HG03558 (cell line): ENCODE data around the gene ATP10D.

Experiments used
- ATAC-seq: cut with Tn5 transposase; IDR thresholded peaks from one replicate; pipeline ENCODE4 v1.9.1; 2021; ENCODE audit warnings: moderate number of reproducible peaks; ENCODE audit not compliant: unreplicated experiment; ENCODE audit errors: extremely low read depth

ATP10D gene

DNA sequence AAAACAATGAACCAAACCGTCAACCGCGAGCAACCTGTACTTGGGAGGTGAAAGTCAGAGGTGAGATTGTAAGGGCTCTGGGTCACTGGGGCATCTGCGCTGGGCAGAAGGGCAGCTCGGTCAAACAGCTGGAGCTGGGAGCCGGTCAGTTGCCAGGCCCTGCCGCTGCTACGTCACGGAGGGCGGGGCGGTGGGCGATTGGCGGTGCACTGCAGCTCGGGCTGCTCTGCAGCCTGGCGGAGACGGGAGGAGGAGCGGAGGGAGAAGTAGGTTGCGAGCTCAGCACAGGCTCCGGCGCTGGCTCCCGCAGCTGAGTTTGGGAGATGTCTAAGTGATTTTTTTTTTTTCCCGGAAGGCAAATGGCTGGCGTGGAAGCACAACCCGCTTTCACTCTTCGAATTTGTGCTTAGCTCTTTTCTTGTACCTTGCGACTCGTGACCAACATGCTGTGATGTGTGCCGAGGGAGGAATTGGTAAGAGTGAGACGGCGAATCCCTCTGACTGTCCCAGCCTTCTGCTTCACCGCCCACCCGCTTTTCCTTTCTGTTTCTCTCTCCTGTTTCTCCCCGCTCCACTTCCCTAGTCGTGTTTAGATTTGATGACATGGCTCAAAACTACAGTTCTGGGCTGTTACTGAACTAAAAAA lies at the start of gene ATP10D:
ATP10D (plus strand) TSS at position 229 of the 646 bp plus-strand sequence. CDS start 27,266 bp downstream, outside the sequence.
- ATAC-seq = peak; percentile 97

DNA sequence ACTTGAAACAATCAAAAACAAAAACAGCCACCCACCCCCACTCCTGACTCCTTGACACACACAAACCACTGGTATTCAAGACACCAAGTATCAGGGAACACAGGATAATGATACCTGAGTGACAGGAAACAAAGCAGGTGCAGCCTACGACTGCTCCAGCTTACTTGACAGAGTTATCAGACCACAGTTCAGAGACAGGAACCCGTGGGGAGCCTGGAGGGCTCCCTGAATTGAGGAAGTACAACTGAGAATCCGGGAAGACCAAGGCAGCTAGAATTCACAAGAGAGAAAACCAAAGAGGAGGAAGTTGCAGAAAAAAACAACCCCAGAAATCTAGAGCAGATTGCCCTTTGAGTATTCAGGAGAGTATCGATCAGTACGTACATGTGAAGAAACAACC lies 42.1 kb upstream of the ATP10D start:
- no peak for ATAC-seq

DNA sequence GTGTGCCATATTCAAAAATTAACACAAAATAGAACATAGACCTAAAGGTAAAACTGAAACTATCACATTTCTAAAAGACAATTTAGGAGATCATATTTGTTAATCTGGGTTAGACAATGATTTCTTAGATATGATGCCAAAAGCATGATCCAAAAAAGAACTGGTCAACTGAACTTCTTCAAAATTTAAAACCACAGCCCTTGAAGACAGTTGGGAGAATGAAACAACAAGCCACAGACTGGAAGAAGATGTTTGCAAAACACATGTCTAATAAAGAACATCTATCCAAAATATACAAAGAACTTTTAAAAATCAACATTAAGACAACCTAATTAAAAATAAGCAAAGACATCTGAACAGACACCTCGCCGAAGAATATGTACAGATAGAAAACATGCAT lies 41.0 kb upstream of the ATP10D start:
- no peak for ATAC-seq

DNA sequence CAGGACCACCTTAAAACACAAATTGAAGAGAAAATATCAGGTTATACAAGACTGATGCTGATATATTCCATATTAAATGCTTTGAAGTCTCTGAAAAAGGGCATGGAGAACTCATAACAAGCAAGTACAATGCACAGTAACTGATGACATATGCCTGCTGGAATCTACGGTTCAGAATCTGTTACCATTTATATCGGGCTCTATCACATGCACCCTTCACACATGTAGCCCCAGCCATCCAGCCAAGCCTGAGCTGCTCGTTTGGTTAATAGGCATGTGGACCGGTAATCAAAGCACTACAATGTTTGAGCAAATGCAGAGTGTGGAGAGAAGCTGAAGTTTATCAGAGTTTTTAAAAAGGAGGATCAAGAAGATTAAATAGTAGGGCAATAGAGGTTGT lies 33.4 kb upstream of the ATP10D start:
- ATAC-seq = no peak

DNA sequence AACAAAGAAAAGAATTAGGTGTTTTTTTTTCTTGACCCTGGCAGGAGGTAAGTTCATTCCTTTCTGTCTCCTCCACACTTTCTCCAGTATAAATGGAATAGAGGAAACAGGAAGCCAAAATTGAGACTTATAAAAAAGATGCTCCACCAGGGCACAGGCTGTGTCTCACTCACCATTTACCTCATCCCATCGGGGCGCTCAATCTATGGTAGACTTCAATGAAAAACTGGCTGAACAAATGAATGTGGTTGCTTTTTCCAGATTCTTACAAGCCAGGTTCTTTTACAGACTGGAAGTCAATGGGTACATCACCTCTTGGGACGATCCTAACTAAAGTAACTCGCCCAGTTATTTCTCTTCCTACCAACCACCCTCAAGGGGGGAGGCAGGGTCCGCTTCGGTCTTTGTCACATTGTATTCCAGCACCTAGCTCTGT lies 22.3 kb upstream of the ATP10D start:
- no peak for ATAC-seq

DNA sequence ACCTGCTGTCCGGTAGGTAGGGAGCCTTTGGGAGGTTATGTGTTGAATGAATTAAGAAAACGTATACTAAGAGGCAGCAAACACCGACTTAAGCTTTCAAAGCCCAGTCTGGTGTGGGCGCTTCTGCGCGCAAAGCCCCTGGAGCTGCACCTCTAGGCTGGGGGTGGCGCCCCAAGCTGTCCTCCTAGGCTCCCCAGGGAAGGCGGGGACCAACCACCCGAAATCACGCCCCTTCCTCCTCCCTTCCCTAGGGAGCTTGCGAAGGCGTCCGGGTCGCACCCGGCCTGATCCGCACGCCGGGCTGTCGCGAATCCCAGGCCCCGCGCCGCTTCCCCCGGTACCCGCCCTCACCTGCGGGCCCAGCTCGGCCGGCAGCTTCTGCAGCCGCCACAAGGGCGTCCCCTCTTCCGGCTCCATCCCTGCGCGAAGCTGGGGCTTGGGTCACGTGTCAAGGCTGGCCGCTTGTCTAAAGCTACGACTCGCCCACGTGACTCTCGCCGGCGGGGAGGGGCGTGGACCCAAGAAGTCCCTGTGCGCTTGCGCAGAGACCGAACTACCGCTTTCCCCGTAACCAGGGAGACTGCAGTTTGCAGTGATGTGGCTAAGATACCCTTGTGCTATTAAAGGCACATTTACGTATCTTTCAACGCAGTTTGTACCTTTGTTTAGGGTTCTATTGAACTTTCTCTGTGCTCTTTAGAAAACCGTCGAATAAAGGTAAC lies 21.7 kb upstream of the ATP10D start, which contains the start of gene COMMD8:
COMMD8 (minus strand) TSS at position 468 of the 722 bp plus-strand sequence; CDS start at position 417, 51 bp downstream.
- peak; percentile 82 for ATAC-seq

DNA sequence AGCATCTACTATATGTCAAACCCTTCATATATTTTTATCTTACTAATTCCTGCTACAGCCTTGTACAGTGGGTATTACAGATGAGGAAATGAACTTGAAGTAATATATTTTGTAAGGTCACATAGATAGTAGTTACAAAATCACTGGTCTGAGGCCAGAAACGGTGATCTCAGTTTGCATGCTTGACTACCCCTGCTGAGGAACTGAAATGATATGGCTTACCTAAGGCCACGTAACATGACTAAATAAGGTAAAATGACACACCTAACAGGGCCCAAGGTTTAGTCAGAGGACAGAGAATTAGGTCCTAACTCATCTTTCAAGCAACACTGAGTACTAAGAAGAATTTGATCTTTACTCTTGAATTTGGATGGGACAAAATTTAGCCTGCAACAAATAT lies 20.1 kb upstream of the ATP10D start:
- peak; percentile 26 for ATAC-seq

DNA sequence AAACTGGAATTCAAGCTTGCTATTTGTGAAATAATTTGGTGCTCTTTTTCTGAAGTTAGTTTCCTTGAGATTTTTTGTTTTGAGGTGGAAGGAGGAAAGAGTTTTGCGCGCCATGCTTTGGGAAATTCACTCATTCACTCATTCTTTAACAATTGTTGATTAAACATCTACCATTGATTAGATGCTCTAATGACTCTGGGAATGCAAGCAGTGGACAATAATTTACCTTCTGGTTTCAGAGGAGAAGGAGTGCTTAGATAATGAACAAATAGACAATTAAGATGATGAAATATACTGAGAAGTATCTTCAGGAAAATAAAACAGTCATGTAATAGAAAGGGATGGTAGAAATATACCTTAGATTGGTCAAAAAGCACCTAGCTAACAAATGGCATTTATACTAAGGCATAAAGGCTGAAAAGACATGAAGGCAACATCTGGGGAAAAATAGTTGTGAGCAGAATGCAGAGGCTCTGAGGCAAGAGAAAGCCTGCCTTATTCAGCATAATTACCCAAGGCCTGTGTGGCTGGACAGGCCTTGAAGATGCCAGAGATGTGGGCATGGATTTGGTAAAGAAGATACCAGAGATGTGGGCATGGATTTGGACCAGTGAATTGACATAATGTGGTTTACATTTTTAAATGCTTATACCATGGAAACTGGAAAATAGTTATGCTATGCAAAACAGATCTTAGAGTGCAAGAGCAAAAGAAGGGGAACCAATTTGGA lies 18.9 kb upstream of the ATP10D start:
- no peak for ATAC-seq

DNA sequence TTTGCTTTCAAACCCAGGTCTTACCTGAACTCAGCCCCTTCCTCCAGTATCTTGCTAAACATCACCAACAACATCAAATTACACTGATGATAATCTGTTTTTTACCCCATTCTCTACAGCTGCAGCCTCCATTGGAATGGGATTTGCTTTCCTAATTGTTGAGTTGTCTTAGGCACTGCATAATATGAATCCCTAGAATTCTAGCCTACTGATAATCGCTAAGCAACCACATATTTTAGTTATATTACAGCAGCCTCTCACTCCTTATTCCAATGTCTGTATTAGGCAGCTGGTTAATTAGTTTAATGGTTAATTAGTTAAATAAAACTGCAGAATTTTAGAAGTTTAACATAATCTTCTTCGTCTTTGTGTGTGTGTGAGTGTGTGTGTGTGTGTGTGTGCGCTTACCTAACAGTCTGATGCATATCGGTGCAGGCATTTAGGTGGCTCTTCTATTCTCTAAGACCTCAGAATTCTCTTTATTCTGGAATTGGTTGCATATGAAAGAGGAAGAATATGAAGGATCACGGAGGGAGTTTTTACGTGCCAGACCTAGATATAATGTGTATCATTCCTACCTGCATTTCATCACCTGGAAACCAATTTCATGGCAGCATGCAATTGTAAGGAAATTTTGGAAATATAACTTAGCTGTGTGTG lies 16.2 kb upstream of the ATP10D start:
- ATAC-seq = no peak

DNA sequence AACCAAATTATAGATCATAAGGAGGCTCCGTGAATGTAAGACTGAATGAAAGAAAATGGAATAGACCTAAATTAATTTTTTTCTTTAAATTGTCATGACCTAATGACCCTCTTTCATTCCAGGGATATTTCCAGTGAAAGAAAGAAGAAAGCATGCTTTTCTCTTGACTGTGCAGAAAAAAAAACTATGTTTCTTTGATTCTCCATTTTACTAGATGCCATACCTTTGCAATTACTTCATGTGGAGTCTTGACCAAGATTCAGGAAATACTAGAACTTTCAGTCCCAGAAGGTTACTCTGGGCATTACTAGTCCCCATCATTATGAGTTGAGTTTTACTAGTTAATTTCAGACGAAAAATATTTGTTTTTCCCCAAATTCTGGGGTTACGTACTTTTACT lies 15.1 kb upstream of the ATP10D start:
- no peak for ATAC-seq

DNA sequence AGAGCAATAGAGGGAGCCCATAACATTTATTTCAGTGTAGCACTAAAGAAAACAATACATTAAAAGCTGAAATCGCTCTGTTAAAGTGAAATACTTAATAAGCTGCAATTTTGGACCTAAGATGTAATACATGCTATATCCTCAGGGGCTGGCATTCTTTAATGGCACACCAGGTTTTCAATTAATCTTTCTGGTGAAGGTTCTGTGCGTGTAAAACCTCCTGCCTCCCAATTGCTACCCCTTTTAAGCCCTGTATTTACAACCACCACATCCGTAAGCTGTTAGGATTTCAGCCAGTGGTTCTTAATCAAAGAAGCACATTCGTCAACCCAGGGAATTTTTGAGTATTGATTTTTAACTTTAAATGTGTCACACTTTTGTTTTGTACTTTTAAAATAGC lies 14.0 kb upstream of the ATP10D start:
- no peak for ATAC-seq

DNA sequence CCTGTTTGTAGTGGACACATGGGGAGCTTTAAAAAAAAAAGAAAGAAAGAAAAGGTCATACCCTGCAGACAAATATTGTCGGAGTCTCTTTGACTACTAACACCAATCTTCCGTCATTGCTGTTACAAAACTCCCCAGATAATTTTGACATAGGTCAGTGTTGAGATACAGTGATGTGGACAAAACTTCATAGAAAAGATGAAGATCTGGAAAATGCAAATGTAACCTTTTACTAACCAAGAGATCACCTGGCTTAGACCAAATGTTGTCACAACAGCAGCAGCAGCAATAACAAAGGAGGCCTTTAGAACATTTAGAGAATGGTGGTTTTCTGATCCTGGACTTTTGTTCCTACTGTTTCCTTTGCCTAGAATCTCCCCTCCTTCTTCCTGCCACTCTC lies 13.5 kb upstream of the ATP10D start:
- ATAC-seq = no peak

DNA sequence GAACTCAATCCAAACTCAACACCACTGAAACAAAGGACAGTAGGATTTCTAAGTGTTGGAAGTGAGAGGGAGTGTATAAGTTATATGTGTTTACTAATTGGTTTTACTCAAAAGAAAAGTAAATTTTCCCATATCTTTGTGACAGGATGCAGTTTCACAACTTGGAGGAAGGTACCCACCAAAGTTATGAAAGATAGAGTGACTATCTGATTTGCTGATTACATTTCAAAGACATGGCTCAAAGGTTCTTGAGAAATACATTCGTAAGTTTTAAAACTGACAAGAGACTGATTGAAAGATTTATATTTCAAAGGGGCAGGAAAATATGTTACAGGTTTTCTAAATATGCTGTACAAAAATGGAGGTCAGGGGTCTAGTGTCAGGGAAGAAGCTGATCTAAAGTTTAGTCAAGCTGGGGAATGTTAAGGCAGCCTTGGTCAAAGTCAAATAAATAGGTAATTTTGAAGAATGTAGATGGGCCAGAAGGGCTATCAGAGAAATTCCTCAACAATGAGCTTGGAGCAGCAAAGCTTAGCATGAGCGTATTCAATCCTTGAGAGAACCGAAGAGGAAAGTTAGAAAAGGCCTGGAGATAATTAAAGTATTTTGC lies 11.8 kb upstream of the ATP10D start:
- ATAC-seq = no peak

DNA sequence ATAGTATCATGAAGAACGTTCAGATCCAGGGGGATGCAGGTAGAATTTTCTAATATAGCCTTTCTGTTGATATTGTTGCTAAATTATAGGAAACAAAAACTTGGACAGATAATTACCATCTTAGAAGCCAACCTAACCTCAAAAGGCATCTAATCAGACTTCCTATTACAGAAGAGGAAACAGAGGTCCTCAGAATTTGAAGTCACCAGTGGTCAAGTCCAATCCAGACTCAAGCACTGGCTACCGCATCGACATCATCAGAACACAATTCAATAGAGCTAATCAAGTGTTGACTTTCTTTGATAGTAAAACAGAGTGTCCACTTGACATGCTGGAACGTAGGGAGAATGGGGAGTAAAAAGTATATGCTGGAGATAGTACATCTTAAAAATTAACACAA lies 10.3 kb upstream of the ATP10D start:
- ATAC-seq = no peak

DNA sequence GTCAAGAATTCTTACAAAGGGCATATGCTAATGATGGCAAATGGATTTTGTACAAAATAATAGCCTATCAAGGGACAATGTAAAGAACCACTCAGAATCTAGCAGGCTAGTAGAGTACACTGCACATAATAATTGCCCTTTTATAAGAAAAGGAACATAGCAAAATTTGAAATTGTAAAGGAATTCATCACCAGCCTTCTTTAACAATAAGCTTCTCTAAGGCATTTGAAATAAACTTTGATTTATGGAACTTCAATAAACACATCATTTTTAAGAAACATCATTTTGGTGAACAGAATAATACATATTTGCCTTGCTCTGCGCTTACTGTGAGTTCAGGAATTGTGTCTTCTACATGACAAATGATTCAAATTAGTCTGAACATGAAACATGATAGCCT lies 9.7 kb upstream of the ATP10D start:
- no peak for ATAC-seq

DNA sequence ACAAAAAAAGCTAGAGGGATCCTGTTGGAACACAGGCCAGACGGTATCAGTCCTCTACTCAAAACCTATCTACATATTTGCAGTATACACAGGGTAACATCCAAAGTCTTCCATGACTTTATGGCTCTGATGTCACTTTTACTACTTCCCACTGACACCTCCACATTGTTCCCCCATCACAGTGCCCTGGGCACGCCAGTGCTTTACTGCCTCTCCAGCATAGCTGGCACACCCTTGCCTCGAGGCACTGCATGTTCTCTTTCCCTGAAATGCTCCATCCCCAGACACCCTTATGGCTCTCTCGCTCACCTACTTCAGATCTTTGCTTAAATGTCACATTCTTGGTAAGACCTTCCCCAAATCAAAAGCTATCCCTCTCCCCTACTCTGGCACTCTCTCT lies 6.3 kb upstream of the ATP10D start:
- no peak for ATAC-seq

DNA sequence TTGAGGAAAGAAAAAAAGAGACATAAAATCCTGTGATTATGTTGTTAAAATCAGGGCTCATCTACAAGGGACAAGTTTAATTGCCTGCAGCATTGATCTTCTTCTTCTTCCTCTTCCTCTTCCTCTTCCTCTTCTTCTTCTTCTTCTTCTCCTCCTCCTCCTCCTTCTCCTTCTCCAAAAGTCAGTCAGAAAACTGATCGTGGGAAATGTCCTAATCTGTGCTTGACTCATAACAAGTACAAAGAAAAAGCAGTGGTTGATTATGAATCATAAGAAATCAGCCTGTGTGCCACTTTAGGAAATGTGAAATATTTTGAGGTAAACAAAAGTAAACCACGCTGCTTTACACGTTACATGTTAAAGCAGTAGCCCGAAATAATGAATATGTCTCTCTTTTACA lies 2.7 kb upstream of the ATP10D start:
- no peak for ATAC-seq

DNA sequence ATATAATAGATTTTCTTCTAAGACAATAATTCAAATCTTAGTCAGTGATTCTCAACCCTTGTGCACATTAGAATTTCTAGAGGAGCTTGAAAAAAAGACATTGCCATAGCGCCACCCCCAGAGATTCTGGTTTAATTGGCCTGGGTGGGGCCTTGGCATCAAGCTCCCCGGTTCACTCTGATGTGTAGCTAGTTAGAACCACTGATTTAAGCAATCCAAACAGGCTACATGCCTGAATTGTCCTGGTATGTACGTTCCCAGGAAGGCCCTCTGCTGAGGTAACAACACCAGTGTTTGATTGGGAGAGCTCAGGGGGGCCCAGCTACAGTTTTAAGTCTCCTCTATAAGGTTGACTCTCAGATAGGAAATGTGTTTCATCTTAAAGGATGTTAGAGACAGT lies 1.3 kb upstream of the ATP10D start:
- no peak for ATAC-seq

DNA sequence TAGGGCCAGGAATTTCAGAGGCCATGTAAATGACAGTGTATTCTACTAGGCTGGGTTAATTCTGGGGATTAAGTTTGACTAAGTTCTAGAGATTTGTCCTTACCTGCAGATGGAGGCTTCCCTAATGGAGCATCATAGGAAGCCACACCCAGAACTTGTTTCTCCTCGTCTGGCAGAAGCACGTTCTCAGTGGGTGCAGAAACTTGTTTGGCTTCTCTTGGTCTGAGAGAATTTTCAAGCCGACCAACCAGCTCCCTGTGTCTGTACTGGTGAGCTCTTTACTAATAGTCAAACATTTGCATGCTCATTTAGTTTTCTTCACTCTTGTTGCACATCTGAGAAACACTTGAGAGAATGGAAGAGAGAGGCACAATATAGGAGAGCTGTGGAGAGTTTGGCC lies 907 bp upstream of the ATP10D start:
- no peak for ATAC-seq

DNA sequence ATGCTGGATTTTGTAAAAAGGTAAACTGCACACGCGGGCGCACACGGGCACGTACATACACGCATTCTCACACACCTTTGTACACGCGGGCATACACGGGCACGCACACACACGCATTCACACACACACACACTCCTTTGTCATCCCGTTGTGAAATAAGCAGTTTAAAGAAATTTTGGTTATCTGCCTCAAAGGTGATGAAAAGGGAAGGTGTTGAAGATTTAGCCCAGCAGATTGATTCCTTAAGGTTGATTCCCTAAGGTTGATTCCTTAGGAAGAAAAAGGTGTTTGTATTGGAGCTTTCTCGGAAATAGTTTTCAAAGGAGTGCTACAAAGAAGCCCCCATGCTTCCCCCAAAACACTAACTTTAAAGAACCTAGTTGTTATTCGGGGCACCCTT lies 693 bp downstream of the ATP10D start:
- no peak for ATAC-seq
